HG03066 (cell line): Measurements from ENCODE around the gene SH2D6.
"Not testable (repeated sequence)": the region's sequence is repeated elsewhere in the genome, so short reads cannot be mapped to it uniquely, and the experiment has no call there.

Experiments used
- ATAC-seq: cut with Tn5 transposase; IDR thresholded peaks from one replicate; pipeline ENCODE4 v1.9.1; 2021; ENCODE audit warnings: low read depth; ENCODE audit not compliant: unreplicated experiment

The SH2D6 gene

DNA sequence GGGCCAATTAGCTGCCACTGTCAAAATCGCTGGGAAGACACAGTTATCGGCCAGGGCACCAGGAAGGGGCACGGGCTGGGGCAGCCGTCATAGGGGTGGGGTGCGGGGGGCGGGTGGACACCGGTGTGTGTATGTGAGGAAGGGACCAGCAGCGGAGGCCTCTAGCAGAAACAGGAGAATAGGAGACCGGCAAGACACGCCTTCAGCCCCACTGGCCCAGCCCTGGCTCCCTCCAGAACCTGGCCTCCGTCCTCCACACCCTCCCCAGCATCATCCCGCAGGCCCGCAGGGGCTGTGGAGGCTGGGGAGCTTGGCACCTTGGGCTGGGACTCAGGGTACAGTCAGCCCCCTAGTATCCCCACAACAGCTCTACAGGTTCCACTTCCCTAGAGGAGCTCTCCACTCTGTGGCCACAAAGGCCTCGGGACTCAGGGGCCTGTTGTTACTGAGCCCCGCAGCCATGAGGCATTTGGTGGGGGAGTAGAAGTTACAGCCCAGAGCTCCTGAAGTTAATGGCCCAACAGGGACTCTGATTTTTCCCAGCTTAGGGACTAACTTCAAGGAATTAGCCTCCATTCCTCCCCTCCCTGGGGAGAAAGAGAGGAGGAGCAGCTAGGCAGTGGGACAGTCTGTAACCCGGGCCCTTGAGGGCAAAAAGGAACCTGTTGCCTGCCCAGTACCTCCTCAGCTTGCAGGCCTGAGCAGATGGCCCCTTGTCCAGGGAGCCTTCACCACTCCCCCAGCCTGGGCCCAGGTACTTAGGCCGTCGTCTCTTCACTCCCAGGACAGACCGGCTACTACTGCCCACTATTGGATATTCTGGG lies 19.9 kb downstream of the SH2D6 start:
- ATAC-seq, result no peak

GRCh38 chr2:85439025-85439472 lies 20.5 kb downstream of the SH2D6 start:
- no peak for ATAC-seq

GRCh38 chr2:85439569-85439968 lies 21.1 kb downstream of the SH2D6 start:
- not testable (repeated sequence) for ATAC-seq

DNA sequence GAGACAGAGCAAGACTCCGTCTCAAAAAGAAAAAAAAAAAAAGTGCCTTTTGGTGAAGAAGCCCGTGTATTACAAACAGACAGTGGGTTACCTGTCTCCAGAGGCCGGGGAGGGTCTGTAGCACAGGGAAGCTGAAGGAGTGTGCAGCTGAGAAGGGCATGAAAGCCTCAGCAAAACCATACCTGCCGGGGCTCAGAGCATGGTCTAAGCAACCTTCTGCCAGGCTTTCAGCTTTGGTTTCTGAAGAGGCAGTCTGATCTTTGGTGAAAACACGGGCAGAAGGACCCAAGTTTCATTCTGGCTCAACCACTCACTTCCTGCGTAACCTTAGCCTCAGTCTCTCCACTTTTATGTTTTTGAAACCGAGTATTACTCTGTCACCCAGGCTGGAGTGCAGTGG lies 21.5 kb downstream of the SH2D6 start:
- no peak for ATAC-seq

GRCh38 chr2:85440729-85441128 lies 22.2 kb downstream of the SH2D6 start:
- ATAC-seq, result no peak

- ATAC-seq, result no peak
Measured at GRCh38 chr2:85441864-85442263, 23.4 kb downstream of the SH2D6 start.

- no peak for ATAC-seq
Measured at GRCh38 chr2:85444629-85445172, 26.2 kb downstream of the SH2D6 start.

DNA sequence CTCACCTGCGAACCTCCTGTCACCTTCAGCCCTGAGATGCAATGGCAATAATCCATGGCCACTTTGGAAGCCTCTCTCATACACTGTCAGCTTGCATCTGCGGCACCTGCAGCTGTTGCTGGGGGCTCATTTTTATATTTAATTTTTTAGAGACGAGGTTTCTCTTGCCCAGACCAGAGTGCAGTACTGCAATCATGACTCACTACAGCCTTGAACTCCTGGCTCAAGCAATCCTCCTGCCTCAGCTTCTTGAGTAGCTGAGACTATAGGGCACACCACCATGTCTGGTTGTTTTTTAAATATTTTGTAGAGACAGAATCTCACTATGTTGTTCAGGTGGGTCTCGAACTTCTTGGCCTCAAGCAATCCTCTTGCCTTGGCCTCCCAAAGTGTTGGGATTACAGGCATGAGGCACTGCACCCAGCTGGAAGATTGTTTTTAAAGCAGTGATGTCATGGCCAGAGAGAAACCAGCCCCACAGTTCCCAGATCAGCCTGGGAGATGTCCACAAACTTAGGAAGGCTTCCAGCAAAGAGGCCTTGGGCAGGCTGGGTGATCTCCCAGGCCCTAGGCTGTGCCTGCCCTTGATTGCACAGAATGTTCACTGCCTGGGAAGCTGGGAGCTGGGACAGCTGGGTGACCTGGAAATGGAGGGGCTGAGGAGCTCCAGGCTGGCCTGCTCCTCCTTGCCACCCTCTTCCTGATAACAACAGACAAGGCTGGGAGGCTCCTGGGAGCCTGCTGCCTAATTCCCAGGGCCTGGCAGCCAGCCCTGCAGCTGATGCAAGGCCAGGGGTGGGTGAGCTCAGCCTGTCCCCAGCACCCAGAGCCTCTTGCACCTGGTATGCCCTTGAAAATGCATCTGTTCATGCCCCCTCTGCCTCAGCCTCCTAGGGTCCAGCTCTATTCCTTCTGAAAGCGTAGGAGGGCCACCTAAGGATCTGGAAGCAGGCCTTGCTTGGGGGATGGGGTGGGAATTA lies 27.1 kb downstream of the SH2D6 start:
- ATAC-seq, result no peak

DNA sequence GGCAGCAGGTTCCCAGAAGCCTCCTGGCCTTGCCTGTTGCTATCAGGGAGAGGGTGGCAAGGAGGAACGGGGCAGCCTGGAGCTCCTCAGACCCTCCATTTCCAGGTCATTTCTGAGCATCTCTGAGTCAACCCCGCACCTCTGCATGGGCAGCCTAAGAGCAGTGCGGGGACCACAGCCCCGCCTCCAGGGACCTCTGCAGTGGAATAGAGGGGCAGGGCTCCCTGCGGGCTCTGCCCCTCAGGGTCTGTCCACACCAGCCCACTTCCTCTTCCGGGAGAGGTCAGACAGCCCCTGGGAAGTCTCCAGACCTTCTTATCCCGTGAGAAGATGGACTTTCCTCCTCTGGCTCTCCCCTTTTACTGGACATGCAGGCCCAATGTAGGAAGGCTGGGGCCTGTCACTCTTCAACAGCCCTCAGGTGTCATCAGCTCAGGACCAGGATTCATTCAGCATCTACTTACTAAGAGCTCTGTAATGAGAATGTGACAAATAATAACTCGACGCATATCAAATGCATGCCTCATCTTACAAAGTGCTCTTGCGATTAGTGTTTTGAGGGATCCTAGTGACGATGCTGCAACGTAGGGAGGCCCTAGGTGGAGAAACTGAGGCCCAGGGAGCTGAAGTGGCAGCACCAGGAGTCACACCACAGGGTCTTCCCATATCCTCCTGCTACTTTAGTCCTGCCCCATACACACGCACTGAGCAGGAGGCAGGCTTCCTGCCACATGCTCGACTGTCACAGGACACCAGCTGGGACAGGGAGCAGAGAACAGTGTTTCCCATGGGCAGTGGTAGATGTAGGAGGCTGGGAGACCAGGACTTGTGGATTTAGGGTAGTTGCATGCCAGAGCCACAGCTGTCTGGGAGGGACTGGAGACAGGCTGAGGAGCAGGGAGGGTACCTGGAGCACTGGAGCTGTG lies 28.0 kb downstream of the SH2D6 start:
- ATAC-seq, result no peak

DNA sequence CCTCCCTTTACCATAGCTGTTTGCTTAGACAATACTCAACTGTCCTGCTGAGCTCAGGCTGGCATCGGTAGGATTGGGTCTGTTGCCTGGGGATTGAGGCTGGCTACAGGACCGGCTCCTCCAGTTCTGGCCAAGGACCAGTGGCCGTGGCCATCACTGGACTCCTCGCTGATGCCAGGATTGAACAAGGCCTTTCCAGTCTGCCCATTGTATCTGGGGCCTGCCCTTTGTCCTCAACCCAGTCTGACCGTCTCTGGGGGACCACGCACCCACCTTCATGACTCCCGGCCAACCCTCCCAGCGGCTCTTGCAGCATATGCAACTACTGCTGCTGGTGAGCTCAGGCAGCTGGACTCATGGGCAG lies 28.7 kb downstream of the SH2D6 start:
- ATAC-seq, result no peak

GRCh38 chr2:85448461-85449213 lies 30.1 kb downstream of the SH2D6 start:
- ATAC-seq, result no peak

DNA sequence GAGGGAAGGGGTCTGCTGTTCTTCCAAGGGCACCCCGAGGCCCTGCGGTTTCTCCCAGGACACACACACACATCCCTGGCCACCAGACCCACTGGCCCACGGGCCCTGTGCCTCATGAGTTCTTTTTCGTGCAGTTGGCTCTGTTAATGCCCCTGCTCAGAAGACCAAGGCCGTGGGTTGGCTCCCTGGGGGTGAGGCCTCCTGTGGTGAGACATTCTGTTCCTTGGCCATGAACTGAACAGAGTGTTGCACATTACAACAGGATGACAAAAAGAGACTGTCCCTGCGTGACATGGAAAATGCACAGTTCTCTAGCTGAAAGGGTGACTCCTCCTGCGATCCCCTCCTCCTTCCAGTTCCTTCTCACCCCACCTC lies 30.7 kb downstream of the SH2D6 start:
- no peak for ATAC-seq

DNA sequence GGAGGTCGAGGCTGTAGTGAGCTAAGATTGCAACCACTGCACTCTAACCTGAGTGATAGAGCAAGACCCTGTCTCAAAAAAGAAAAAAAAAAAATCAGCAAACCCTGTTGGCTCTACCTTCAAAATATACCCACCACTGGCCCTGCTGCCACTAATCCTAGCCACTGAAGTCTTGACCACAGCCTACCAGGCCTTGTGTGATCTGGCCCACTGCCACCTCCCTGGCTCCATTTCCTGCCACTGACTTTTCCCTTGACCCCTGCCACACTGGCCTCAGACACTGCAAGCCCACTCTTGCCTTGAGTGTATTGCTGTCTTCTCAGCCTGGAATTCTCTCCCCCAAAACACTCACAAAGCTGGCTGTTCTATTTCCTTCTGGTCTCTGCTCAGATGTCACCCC lies 33.7 kb downstream of the SH2D6 start:
- ATAC-seq, result no peak

DNA sequence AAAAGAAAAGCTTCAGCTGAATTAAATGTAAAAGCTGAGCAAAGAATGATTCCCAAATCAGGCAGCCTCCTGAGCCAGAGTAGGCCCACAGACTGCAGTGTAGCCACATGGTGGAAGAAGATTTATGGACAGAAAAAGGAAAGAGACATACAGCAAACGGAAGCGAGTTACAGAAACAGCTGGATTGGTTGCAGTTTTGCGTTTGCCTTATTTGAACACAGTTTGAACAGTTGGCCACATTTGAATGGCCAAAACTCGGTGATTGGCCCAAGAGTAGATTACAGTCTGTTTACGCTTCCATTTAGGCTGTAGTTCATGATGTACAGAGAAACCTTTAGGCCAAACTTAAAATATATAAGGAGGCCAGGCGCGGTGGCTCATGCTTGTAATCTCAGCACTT lies 35.1 kb downstream of the SH2D6 start:
- ATAC-seq, result no peak

- ATAC-seq, result no peak
Measured at GRCh38 chr2:85455552-85456090, 37.1 kb downstream of the SH2D6 start.

GRCh38 chr2:85457043-85457442 lies 38.5 kb downstream of the SH2D6 start:
- ATAC-seq, result no peak

GRCh38 chr2:85457877-85458316 lies 39.4 kb downstream of the SH2D6 start:
- ATAC-seq, result no peak

- ATAC-seq, result no peak
Measured at GRCh38 chr2:85458601-85459563, 40.4 kb downstream of the SH2D6 start.
